Measurements from ENCODE around the gene MOSPD3. TPM values are rescaled to one million over a fixed set of nuclear protein-coding genes. Genes with fewer than 3 reads are reported as not detected.
"Not testable (repeated sequence)": the region's sequence is repeated elsewhere in the genome, so short reads cannot be mapped to it uniquely, and the experiment has no call there.

MOSPD3 gene
- total RNA-seq, 1 donor from 2014 or later = 37.1 TPM

DNA sequence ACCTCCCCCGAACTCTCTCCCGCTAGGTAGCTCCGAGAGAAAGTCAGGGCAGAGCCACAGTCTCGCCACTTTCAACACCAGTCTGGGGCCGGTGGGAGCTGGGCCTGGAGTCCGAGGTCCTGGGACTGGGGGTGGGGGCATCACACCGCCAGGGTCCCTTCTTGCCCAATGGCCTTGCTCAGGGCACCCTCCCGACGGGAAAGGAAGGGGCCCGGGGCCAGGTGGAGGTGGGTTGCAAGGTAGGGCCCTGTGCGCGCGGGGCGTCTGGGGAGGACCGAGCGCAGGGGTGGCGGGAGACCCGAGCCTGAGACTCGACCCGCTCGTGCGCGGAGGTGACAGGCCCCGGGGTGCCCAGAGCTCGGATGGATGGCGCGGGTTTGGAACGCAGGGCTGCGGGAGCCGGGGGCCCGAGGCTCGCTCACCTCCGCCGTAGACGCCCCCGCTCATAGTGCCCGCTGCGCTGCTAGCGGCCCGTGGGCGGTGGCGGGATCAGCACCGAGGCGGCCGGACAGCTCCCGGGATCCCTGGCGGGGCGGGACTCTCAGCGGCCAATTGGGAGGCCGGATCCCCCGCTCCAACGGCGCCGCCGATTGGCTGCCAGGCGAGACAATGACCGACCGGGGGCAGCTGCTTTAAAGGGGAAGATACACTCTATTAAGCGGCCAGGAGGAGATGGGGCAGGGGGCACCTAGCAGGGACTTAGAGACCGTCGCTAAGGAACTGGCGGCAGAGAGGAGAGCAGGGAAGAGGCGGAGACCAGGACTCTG, 43.8 kb downstream of the MOSPD3 start, which contains the start of gene ACTL6B:
ACTL6B (minus strand) TSS at position 541 of the 767 bp plus-strand sequence; CDS start at position 447, 94 bp downstream.
- Mint-ChIP-seq H3K9me3 (ENCODE audit: unreplicated experiment) (peaks cover 5% of the 10 kb centered on the region), H3K36me3 (ENCODE audit: unreplicated experiment) (no peaks in the 10 kb centered on the region), H3K4me1 (ENCODE audit: low read depth, unreplicated experiment) (peaks cover 2% of the 10 kb centered on the region), H3K27ac (ENCODE audit: unreplicated experiment) (peak within 1 kb of the TSS; percentile 83), H3K4me3 (ENCODE audit: unreplicated experiment) (peak within 1 kb of the TSS; percentile 88), H3K27me3 (ENCODE audit: unreplicated experiment) (peaks cover 11% of the 10 kb centered on the region)
- TF ChIP-seq, protein P1, sequence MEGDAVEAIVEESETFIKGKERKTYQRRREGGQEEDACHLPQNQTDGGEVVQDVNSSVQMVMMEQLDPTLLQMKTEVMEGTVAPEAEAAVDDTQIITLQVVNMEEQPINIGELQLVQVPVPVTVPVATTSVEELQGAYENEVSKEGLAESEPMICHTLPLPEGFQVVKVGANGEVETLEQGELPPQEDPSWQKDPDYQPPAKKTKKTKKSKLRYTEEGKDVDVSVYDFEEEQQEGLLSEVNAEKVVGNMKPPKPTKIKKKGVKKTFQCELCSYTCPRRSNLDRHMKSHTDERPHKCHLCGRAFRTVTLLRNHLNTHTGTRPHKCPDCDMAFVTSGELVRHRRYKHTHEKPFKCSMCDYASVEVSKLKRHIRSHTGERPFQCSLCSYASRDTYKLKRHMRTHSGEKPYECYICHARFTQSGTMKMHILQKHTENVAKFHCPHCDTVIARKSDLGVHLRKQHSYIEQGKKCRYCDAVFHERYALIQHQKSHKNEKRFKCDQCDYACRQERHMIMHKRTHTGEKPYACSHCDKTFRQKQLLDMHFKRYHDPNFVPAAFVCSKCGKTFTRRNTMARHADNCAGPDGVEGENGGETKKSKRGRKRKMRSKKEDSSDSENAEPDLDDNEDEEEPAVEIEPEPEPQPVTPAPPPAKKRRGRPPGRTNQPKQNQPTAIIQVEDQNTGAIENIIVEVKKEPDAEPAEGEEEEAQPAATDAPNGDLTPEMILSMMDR (IDR thresholded peaks at IDR 0.05; ENCODE audit: partially characterized antibody, unreplicated experiment) = no peak
- peak; percentile 93 for DNase-seq

DNA sequence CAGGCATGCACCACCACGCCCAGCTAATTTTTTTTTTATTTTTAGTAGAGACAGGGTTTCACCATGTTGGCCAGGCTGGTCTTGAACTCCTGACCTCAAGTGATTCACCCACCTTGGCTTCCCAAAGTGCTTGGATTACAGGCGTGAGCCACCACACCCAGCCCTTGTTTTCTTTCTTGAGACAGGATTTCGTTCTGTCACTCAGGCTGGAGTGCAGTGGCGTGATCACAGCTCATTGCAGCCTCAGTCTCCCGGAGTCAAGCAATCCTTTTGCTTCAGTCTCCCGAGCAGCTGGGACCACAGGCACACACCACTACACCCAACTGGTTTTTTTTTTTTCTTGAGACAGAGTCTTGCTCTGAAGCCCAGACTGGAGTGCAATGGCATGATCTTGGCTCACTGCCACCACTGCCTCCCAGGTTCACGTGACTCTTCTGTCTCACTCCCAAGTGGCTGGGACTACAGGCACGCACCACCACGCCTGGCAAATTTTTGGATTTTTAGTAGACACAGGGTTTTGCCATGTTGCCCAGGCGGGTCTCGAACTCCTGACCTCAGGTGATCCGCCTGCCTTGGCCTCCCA, 49.9 kb downstream of the MOSPD3 start:
- not testable (repeated sequence) for H3K27me3 Mint-ChIP-seq (ENCODE audit: unreplicated experiment); H3K36me3 Mint-ChIP-seq (ENCODE audit: unreplicated experiment); H3K4me3 Mint-ChIP-seq (ENCODE audit: unreplicated experiment); DNase-seq; H3K27ac Mint-ChIP-seq (ENCODE audit: unreplicated experiment); H3K9me3 Mint-ChIP-seq (ENCODE audit: unreplicated experiment); H3K4me1 Mint-ChIP-seq (ENCODE audit: low read depth, unreplicated experiment)

Other genes with a start within 250 kb of the MOSPD3 start
- gene PILRA, start 239.1 kb upstream of the MOSPD3 start, total RNA-seq (ENCODE audit: unreplicated experiment) = 12.5 TPM
- gene ZCWPW1, start 183.8 kb upstream of the MOSPD3 start, total RNA-seq (ENCODE audit: unreplicated experiment) = 1.8 TPM
- 18.5 TPM for gene MEPCE, start 182.7 kb upstream of the MOSPD3 start, total RNA-seq (ENCODE audit: unreplicated experiment)
- 24.1 TPM for gene PPP1R35, start 176.0 kb upstream of the MOSPD3 start, total RNA-seq (ENCODE audit: unreplicated experiment)
- gene SPACDR, start 148.3 kb upstream of the MOSPD3 start, total RNA-seq (ENCODE audit: unreplicated experiment) = 1.7 TPM
- 39.6 TPM for gene TSC22D4, start 133.3 kb upstream of the MOSPD3 start, total RNA-seq (ENCODE audit: unreplicated experiment)
- 36.6 TPM for gene NYAP1, start 128.6 kb upstream of the MOSPD3 start, total RNA-seq (ENCODE audit: unreplicated experiment)
- gene AGFG2, start 73.3 kb upstream of the MOSPD3 start, total RNA-seq (ENCODE audit: unreplicated experiment) = 5.7 TPM
- 8.0 TPM for gene SAP25, start 38.6 kb upstream of the MOSPD3 start, total RNA-seq (ENCODE audit: unreplicated experiment)
- gene LRCH4, start 26.4 kb upstream of the MOSPD3 start, total RNA-seq (ENCODE audit: unreplicated experiment) = 166 TPM
- 0.49 TPM for gene FBXO24, start 26.2 kb upstream of the MOSPD3 start, total RNA-seq (ENCODE audit: unreplicated experiment)
- gene PCOLCE, start 10.2 kb upstream of the MOSPD3 start, total RNA-seq (ENCODE audit: unreplicated experiment) = 33.9 TPM
- gene TFR2, start 29.0 kb downstream of the MOSPD3 start, total RNA-seq (ENCODE audit: unreplicated experiment) = 5.1 TPM
- 95.2 TPM for gene ACTL6B, start 43.9 kb downstream of the MOSPD3 start, total RNA-seq (ENCODE audit: unreplicated experiment)
- 275 TPM for gene GNB2, start 61.2 kb downstream of the MOSPD3 start, total RNA-seq (ENCODE audit: unreplicated experiment)
- gene GIGYF1, start 81.7 kb downstream of the MOSPD3 start, total RNA-seq (ENCODE audit: unreplicated experiment) = 79.6 TPM
- gene POP7, start 93.6 kb downstream of the MOSPD3 start, total RNA-seq (ENCODE audit: unreplicated experiment) = 35.8 TPM
- not detected for gene EPO, start 107.9 kb downstream of the MOSPD3 start, total RNA-seq (ENCODE audit: unreplicated experiment)
- not detected for gene ZAN, start 121.1 kb downstream of the MOSPD3 start, total RNA-seq (ENCODE audit: unreplicated experiment)
- gene EPHB4, start 215.0 kb downstream of the MOSPD3 start, total RNA-seq (ENCODE audit: unreplicated experiment) = 21.5 TPM
- 36.7 TPM for gene SLC12A9, start 240.2 kb downstream of the MOSPD3 start, total RNA-seq (ENCODE audit: unreplicated experiment)